ENCODE measurements around the gene NLRP9.

The NLRP9 gene

GRCh38 chr19:55660991-55661390 is 77.2 kb downstream of the NLRP9 start:
- no peak for DNase-seq (ENCODE audit: low spot score)
- no peak for TF ChIP-seq CTCF (IDR thresholded peaks at IDR 0.05; ENCODE audit: borderline replicate concordance, control extremely low read depth, extremely low read depth, insufficient read depth, missing control alignments)
- in situ Hi-C loops (cut with MboI; ENCODE audit: low sequenced_read_pairs, unreplicated experiment): no loop called here

- no peak for DNase-seq (ENCODE audit: low spot score)
- in situ Hi-C loops (cut with MboI; ENCODE audit: low sequenced_read_pairs, unreplicated experiment): no loop called here
- no peak for TF ChIP-seq CTCF (IDR thresholded peaks at IDR 0.05; ENCODE audit: borderline replicate concordance, control extremely low read depth, extremely low read depth, insufficient read depth, missing control alignments)
Measured at GRCh38 chr19:55660404-55660803, 77.8 kb downstream of the NLRP9 start.

- in situ Hi-C loops (cut with MboI; ENCODE audit: low sequenced_read_pairs, unreplicated experiment): no loop called here
Measured at GRCh38 chr19:55659822-55660221, 78.4 kb downstream of the NLRP9 start.

GRCh38 chr19:55658846-55659459 is 79.2 kb downstream of the NLRP9 start:
- in situ Hi-C loops (cut with MboI; ENCODE audit: low sequenced_read_pairs, unreplicated experiment): no loop called here
- DNase-seq (ENCODE audit: low spot score): no peak
- TF ChIP-seq CTCF (IDR thresholded peaks at IDR 0.05; ENCODE audit: borderline replicate concordance, control extremely low read depth, extremely low read depth, insufficient read depth, missing control alignments): no peak

More at GRCh38 chr19:55659822-55660221, 78.4 kb downstream of the NLRP9 start:
- no peak for TF ChIP-seq CTCF (IDR thresholded peaks at IDR 0.05; ENCODE audit: borderline replicate concordance, control extremely low read depth, extremely low read depth, insufficient read depth, missing control alignments)
- DNase-seq (ENCODE audit: low spot score): no peak

All from GM13976 (cell line).